ENCODE measurements around the gene CLEC3B. TPM values are rescaled to one million over a fixed set of nuclear protein-coding genes. Genes with fewer than 3 reads are reported as not detected.

Gene CLEC3B
- total RNA-seq, result 217 TPM
- long read RNA-seq, transcript CLEC3B-201 (3 exons, 936 nt), result major isoform, 173 of 179 reads
- long read RNA-seq, partial matches to known transcripts, result 2 of 179 reads
- long read RNA-seq, other reads (novel, unspliced or antisense), result 4 of 179 reads

GRCh38 chr3:45026038-45026437 lies at the start of gene CLEC3B:
Gene CLEC3B, plus strand, starts transcription at chr3:45026303. Its CDS starts 60 bp downstream, at chr3:45026363.
- intact Hi-C loops (cut with DNase I), result no loop called here
- Histone ChIP-seq H3K9me3 (no peaks in the 10 kb centered on the region), H3K27me3 (ENCODE audit: low read depth) (no peaks in the 10 kb centered on the region), H3K4me1 (peaks cover 41% of the 10 kb centered on the region), H3K27ac (peak within 1 kb of the TSS; percentile 77), H3K36me3 (peaks cover 1% of the 10 kb centered on the region), H3K4me3 (peak within 1 kb of the TSS; percentile 52)
- ATAC-seq (peak; percentile 56 to 58), DNase-seq (peak; percentile 58)
- TF ChIP-seq CTCF (IDR thresholded peaks at IDR 0.05), result no peak

GRCh38 chr3:44981220-44981619 lies 44.9 kb upstream of the CLEC3B start:
- DNase-seq (no peak), ATAC-seq (peak; percentile 54 to 73)
- Histone ChIP-seq H3K36me3 (no peaks in the 10 kb centered on the region), H3K9me3 (no peaks in the 10 kb centered on the region), H3K27ac (peak overlapping the region; percentile 1), H3K4me1 (peaks cover 66% of the 10 kb centered on the region), H3K4me3 (no peak overlapping the region), H3K27me3 (ENCODE audit: low read depth) (no peaks in the 10 kb centered on the region)
- intact Hi-C loops (cut with DNase I), result no loop called here
- TF ChIP-seq CTCF (IDR thresholded peaks at IDR 0.05), result no peak

- Histone ChIP-seq H3K27ac (peak overlapping the region; percentile 1), H3K4me1 (peaks cover 63% of the 10 kb centered on the region)
- no peak for ATAC-seq
These were observed 44.4 kb upstream of the CLEC3B start for GRCh38 chr3:44981751-44982150.

GRCh38 chr3:44982817-44983216 lies 43.3 kb upstream of the CLEC3B start:
- TF ChIP-seq CTCF (IDR thresholded peaks at IDR 0.05), result no peak
- Histone ChIP-seq H3K27ac (no peak overlapping the region), H3K36me3 (no peaks in the 10 kb centered on the region), H3K9me3 (no peaks in the 10 kb centered on the region), H3K4me3 (no peak overlapping the region), H3K4me1 (peaks cover 54% of the 10 kb centered on the region), H3K27me3 (ENCODE audit: low read depth) (no peaks in the 10 kb centered on the region)
- intact Hi-C loops (cut with DNase I), result no loop called here
- ATAC-seq (no peak), DNase-seq (no peak)

More at GRCh38 chr3:44981751-44982150, 44.4 kb upstream of the CLEC3B start:
- no peak for TF ChIP-seq CTCF (IDR thresholded peaks at IDR 0.05)
- no peaks in the 10 kb centered on the region for H3K9me3 ChIP-seq
- intact Hi-C loops (cut with DNase I), result no loop called here
- H3K36me3 ChIP-seq, result no peaks in the 10 kb centered on the region
- DNase-seq, result no peak
- H3K27me3 ChIP-seq (ENCODE audit: low read depth), result no peaks in the 10 kb centered on the region
- no peak overlapping the region for H3K4me3 ChIP-seq

- Histone ChIP-seq H3K36me3 (no peaks in the 10 kb centered on the region), H3K4me1 (peaks cover 52% of the 10 kb centered on the region), H3K4me3 (no peak overlapping the region), H3K27ac (no peak overlapping the region), H3K9me3 (no peaks in the 10 kb centered on the region), H3K27me3 (ENCODE audit: low read depth) (no peaks in the 10 kb centered on the region)
- intact Hi-C loops (cut with DNase I), result no loop called here
- ATAC-seq (peak; percentile 42 to 70), DNase-seq (no peak)
- no peak for TF ChIP-seq CTCF (IDR thresholded peaks at IDR 0.05)
These were observed 42.6 kb upstream of the CLEC3B start for GRCh38 chr3:44983484-44983941.

All from lower lobe of right lung (tissue), 2 donors.